DND-41 (cell line): ENCODE measurements around the gene SORBS1.

ENCODE experiments used
- ATAC-seq: fragments of 200-7000 bp; cut with Tn5 transposase; 3 replicates; pipeline ENCODE4 v1.9.1; 2021; ENCODE audit warnings: low read depth; ENCODE audit not compliant: insufficient read depth
- DNase-seq: peaks from one replicate; pipeline ENCODE4 v3.0.0-alpha.2; 2020
- H2AFZ ChIP-seq: 2 replicates; pipeline ENCODE4 v1.6.0; 2012; ENCODE audit warnings: low read depth, low read length
- H3K27ac ChIP-seq: 2 replicates; pipeline ENCODE4 v1.5.1; 2012; ENCODE audit warnings: low read length, inconsistent platforms
- H3K27me3 ChIP-seq: fragments of 200-600 bp; sonication (generic); 2 replicates; pipeline ENCODE4 v1.6.0; 2012; ENCODE audit warnings: low read length, mild to moderate bottlenecking, inconsistent platforms; ENCODE audit not compliant: insufficient read depth, poor library complexity
- H3K36me3 ChIP-seq: 2 replicates; pipeline ENCODE4 v1.5.1; 2012; ENCODE audit warnings: low read length, inconsistent platforms; ENCODE audit not compliant: insufficient read depth
- H3K4me1 ChIP-seq: 2 replicates; pipeline ENCODE4 v1.5.1; 2012; ENCODE audit warnings: mild to moderate bottlenecking, low read length; ENCODE audit not compliant: insufficient read depth
- H3K4me2 ChIP-seq: 2 replicates; pipeline ENCODE4 v1.6.0; 2012; ENCODE audit warnings: mild to moderate bottlenecking, moderate library complexity, low read length, inconsistent platforms; ENCODE audit not compliant: insufficient read depth
- H3K4me3 ChIP-seq, 2 experiments: fragments of 200-600 bp in 1 of 2; shearing (Covaris generic) in 1 of 2; 2 replicates each; pipeline ENCODE4 v1.5.1; 2012 to 2016; ENCODE audit warnings: inconsistent platforms in 2 of 2, low read length in 2 of 2, mild to moderate bottlenecking in 2 of 2, low read depth in 1 of 2, moderate library complexity in 1 of 2
- H3K79me2 ChIP-seq: 2 replicates; pipeline ENCODE4 v1.6.0; 2012; ENCODE audit warnings: low read length, inconsistent platforms; ENCODE audit not compliant: insufficient read depth
- H3K9ac ChIP-seq: 2 replicates; pipeline ENCODE4 v1.6.0; 2012; ENCODE audit warnings: low read depth, mild to moderate bottlenecking, inconsistent platforms, low read length, moderate library complexity
- H3K9me3 ChIP-seq: 2 replicates; pipeline ENCODE4 v1.5.1; 2012; ENCODE audit warnings: low read length, moderate library complexity, mild to moderate bottlenecking, inconsistent platforms; ENCODE audit not compliant: insufficient read depth, severe bottlenecking
- H4K20me1 ChIP-seq: 2 replicates; pipeline ENCODE4 v1.6.0; 2012; ENCODE audit warnings: low read length; ENCODE audit not compliant: insufficient read depth
- CTCF ChIP-seq: IDR thresholded peaks from 2 replicates; pipeline ENCODE4 v1.5.1; 2012; ENCODE audit warnings: borderline replicate concordance, low read length, moderate library complexity, mild to moderate bottlenecking; ENCODE audit not compliant: poor library complexity, severe bottlenecking; ENCODE audit errors: extremely low read depth
- EZH2 ChIP-seq: IDR thresholded peaks from 3 replicates; pipeline ENCODE4 v1.6.1; 2012; ENCODE audit warnings: borderline replicate concordance, low read depth, mild to moderate bottlenecking, moderate library complexity, low read length, inconsistent platforms; ENCODE audit not compliant: severe bottlenecking

Gene SORBS1

GRCh38 chr10:95573527-95573926 lies 12.4 kb upstream of the SORBS1 start:
- H3K9me3 ChIP-seq, result no peaks in the 10 kb centered on the region
- no peaks in the 10 kb centered on the region for H3K79me2 ChIP-seq
- no peak overlapping the region for H3K27ac ChIP-seq
- H3K4me2 ChIP-seq, result no peak overlapping the region
- DNase-seq (no peak), ATAC-seq (no peak)
- TF ChIP-seq EZH2 (no peak), CTCF (no peak)
- no peaks in the 10 kb centered on the region for H3K4me1 ChIP-seq
- H4K20me1 ChIP-seq, result no peaks in the 10 kb centered on the region
- H3K4me3 ChIP-seq, result no peak overlapping the region
- peaks cover 16% of the 10 kb centered on the region for H3K27me3 ChIP-seq
- H3K36me3 ChIP-seq, result no peaks in the 10 kb centered on the region
- no peak overlapping the region for H2AFZ ChIP-seq
- no peak overlapping the region for H3K9ac ChIP-seq

- DNase-seq (no peak), ATAC-seq (no peak)
- H3K79me2 ChIP-seq, result no peaks in the 10 kb centered on the region
- no peak overlapping the region for H3K27ac ChIP-seq
- no peaks in the 10 kb centered on the region for H3K4me1 ChIP-seq
- H3K4me2 ChIP-seq, result no peak overlapping the region
- H3K36me3 ChIP-seq, result no peaks in the 10 kb centered on the region
- no peaks in the 10 kb centered on the region for H4K20me1 ChIP-seq
- no peak overlapping the region for H3K9ac ChIP-seq
- TF ChIP-seq CTCF, result no peak
- no peak for TF ChIP-seq EZH2
- no peak overlapping the region for H3K4me3 ChIP-seq
- peaks cover 23% of the 10 kb centered on the region for H3K27me3 ChIP-seq
- H3K9me3 ChIP-seq, result no peaks in the 10 kb centered on the region
- H2AFZ ChIP-seq, result no peak overlapping the region
Observed at GRCh38 chr10:95572131-95572820, 11.1 kb upstream of the SORBS1 start.

- DNase-seq (no peak), ATAC-seq (no peak)
- H3K4me1 ChIP-seq, result no peaks in the 10 kb centered on the region
- H3K9me3 ChIP-seq, result no peaks in the 10 kb centered on the region
- no peak for TF ChIP-seq EZH2
- TF ChIP-seq CTCF, result no peak
- peaks cover 23% of the 10 kb centered on the region for H3K27me3 ChIP-seq
- H3K4me2 ChIP-seq, result no peak overlapping the region
- H3K4me3 ChIP-seq, result no peak overlapping the region
- H3K79me2 ChIP-seq, result no peaks in the 10 kb centered on the region
- no peaks in the 10 kb centered on the region for H4K20me1 ChIP-seq
- H3K36me3 ChIP-seq, result no peaks in the 10 kb centered on the region
- H3K27ac ChIP-seq, result no peak overlapping the region
- H2AFZ ChIP-seq, result no peak overlapping the region
- no peak overlapping the region for H3K9ac ChIP-seq
Observed at GRCh38 chr10:95571390-95571789, 10.2 kb upstream of the SORBS1 start.

GRCh38 chr10:95569368-95569767 lies 8.2 kb upstream of the SORBS1 start:
- no peak for ATAC-seq
- H3K27me3 ChIP-seq, result peaks cover 19% of the 10 kb centered on the region

More at GRCh38 chr10:95569368-95569767, 8.2 kb upstream of the SORBS1 start:
- Histone ChIP-seq H3K9me3 (no peaks in the 10 kb centered on the region), H3K4me1 (no peaks in the 10 kb centered on the region), H2AFZ (no peak overlapping the region), H4K20me1 (no peaks in the 10 kb centered on the region), H3K9ac (no peak overlapping the region), H3K4me2 (no peak overlapping the region), H3K27ac (no peak overlapping the region), H3K4me3 (no peak overlapping the region), H3K79me2 (no peaks in the 10 kb centered on the region), H3K36me3 (no peaks in the 10 kb centered on the region)
- no peak for TF ChIP-seq EZH2
- no peak for DNase-seq
